Activated CD4-positive, alpha-beta T cell treated with anti-CD3 and anti-CD28 coated beads for 36 hours (primary cell): ENCODE data around the gene MTNR1B. TPM values are rescaled to one million over a fixed set of nuclear protein-coding genes. Genes with fewer than 3 reads are reported as not detected.

Experiments
- ATAC-seq: fragments of 200-7000 bp; cut with Tn5 transposase; one replicate; pipeline ENCODE4 v1.10.0; 2021; ENCODE audit warnings: mild to moderate bottlenecking, moderate library complexity
- CTCF ChIA-PET: fragments of 350-600 bp; sonication (Branson Sonifier 250); formaldehyde crosslinking; loops from one replicate; lab custom pipeline; 2021; ENCODE audit warnings: antibody characterized with exemption; lab: Charles Lee
- POLR2A ChIA-PET: fragments of 350-600 bp; sonication (Branson Sonifier 250); formaldehyde crosslinking; loops from one replicate; lab custom pipeline; 2021; ENCODE audit warnings: antibody characterized with exemption, inconsistent platforms; lab: Charles Lee
- DNase-seq: peaks from one replicate; pipeline ENCODE4 v3.0.0-alpha.2; 2020
- H3K27ac Mint-ChIP-seq: one replicate; pipeline ENCODE4 v1.8.0; 2021; ENCODE audit warnings: mixed read lengths
- H3K27me3 Mint-ChIP-seq: one replicate; pipeline ENCODE4 v1.8.0; 2021; ENCODE audit warnings: mixed read lengths
- H3K36me3 Mint-ChIP-seq: one replicate; pipeline ENCODE4 v1.8.0; 2021; ENCODE audit warnings: low read depth, mixed read lengths
- H3K4me1 Mint-ChIP-seq: one replicate; pipeline ENCODE4 v1.8.0; 2021; ENCODE audit warnings: mixed read lengths
- H3K4me3 Mint-ChIP-seq: one replicate; pipeline ENCODE4 v1.8.0; 2021; ENCODE audit warnings: mild to moderate bottlenecking, moderate library complexity, mixed read lengths
- H3K9me3 Mint-ChIP-seq: one replicate; pipeline ENCODE4 v1.8.0; 2021; ENCODE audit warnings: low read depth, mixed read lengths
- intact Hi-C, 2 experiments: fragments of 100-400 bp; cut with DNase I in 1 of 2; cut with micrococcal nuclease in 1 of 2; formaldehyde crosslinking; loops; one replicate each; pipeline versions ENCODE4 v1.14.2 to v1.15.1; 2022 to 2024; cut with DNase I, micrococcal nuclease
- total RNA-seq, 2 experiments: library from RNA; stranded (reverse); gene quantifications; one replicate each; pipeline ENCODE4 v1.2.3, GENCODE V29; 2021

The MTNR1B gene
- total RNA-seq, 2 experiments from 2014 or later = not detected

DNA sequence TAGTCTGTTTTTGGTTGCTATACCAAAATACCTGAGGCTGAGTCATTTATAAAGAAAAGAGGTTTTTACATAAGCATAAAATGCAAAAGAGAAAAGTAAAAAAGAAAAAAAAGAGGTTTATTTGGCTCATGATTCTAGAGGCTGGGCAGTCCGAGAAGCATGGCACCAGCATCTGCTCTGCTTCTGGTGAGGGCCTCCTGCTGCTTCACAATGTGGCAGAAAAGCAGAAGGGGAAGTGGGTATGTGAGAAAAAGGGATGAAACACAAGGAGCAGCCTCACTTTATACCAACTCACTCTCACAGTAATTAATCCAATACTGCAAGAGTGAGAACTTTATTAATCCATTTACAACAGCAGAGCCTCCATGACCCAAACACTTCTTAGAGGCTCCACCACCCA is 47.1 kb downstream of the MTNR1B start:
- H3K4me1 Mint-ChIP-seq = no peaks in the 10 kb centered on the region
- CTCF ChIA-PET = no interaction called here
- ATAC-seq (no peak), DNase-seq (no peak)
- peaks cover 12% of the 10 kb centered on the region for H3K27me3 Mint-ChIP-seq
- no peak overlapping the region for H3K27ac Mint-ChIP-seq
- no peak overlapping the region for H3K4me3 Mint-ChIP-seq
- H3K36me3 Mint-ChIP-seq = no peaks in the 10 kb centered on the region
- POLR2A ChIA-PET = no interaction called here
- peaks cover 3% of the 10 kb centered on the region for H3K9me3 Mint-ChIP-seq
- intact Hi-C loops = no loop called here

- ATAC-seq (no peak), DNase-seq (no peak)
- Mint-ChIP-seq H3K4me3 (no peak overlapping the region), H3K27ac (no peak overlapping the region), H3K4me1 (no peaks in the 10 kb centered on the region), H3K27me3 (peaks cover 11% of the 10 kb centered on the region), H3K36me3 (no peaks in the 10 kb centered on the region), H3K9me3 (peaks cover 3% of the 10 kb centered on the region)
- ChIA-PET CTCF (interaction anchor here (0.6 kb wide), 1 partner anchor 807 kb away, joined by 3 read pairs; no protein-coding TSS in a partner anchor), POLR2A (no interaction called here)
- intact Hi-C loops = no loop called here
Measured at GRCh38 chr11:93017821-93018690, 48.6 kb downstream of the MTNR1B start.

DNA sequence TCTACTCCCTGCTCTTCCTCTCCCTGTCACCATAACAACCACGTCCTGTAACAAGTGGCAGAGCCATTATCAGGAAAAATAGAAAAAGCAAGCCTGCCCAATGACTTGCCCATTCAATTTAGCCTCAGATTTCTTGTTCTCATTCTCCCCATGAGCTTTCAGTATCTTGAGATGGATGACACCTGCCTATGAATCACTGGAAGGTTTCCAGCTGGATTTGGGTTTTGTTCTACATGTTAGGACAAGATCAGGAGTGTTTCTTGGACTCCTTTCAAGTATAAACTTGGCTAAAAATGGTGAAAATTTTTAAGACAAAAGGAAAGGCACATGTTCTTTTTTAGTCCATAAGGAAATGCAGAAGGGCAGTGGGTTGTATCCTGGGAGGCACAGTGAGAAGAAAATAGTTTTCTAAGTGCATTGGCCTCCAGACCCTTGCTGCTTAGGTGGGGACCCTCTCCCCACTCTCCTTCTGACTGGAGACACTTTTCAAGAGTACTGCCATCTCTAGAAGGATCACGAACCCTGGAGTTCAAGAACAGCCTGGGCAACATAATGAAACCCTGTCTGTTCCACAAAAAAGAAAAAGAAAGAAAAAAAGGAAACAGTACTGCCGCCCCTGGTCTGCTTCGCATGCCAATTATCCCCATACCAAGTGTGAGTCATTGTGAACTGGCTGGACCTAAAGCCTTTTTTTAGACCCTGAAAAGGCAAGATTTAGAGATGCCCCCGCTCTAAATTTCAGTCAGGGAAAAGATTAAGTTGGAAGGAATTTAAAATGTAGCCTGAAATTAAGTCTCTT is 51.0 kb downstream of the MTNR1B start:
- Mint-ChIP-seq H3K27ac (no peak overlapping the region), H3K9me3 (peaks cover 3% of the 10 kb centered on the region), H3K36me3 (no peaks in the 10 kb centered on the region), H3K4me3 (no peak overlapping the region), H3K27me3 (peaks cover 6% of the 10 kb centered on the region), H3K4me1 (no peaks in the 10 kb centered on the region)
- DNase-seq (no peak), ATAC-seq (no peak)
- ChIA-PET CTCF (no interaction called here), POLR2A (no interaction called here)
- intact Hi-C loops = no loop called here

GRCh38 chr11:93024369-93024768 is 54.9 kb downstream of the MTNR1B start:
- H3K27ac Mint-ChIP-seq = no peak overlapping the region
- peaks cover 2% of the 10 kb centered on the region for H3K27me3 Mint-ChIP-seq
- no peaks in the 10 kb centered on the region for H3K36me3 Mint-ChIP-seq
- no peak for DNase-seq
- no peaks in the 10 kb centered on the region for H3K4me1 Mint-ChIP-seq
- CTCF ChIA-PET = interaction anchor here (0.5 kb wide), 1 partner anchor 312 kb away, joined by 3 read pairs; no protein-coding TSS in a partner anchor
- no peaks in the 10 kb centered on the region for H3K9me3 Mint-ChIP-seq
- POLR2A ChIA-PET = no interaction called here
- intact Hi-C loops = no loop called here
- ATAC-seq = no peak
- H3K4me3 Mint-ChIP-seq = no peak overlapping the region

GRCh38 chr11:93025558-93026255 is 56.3 kb downstream of the MTNR1B start:
- ChIA-PET CTCF (no interaction called here), POLR2A (no interaction called here)
- no peak overlapping the region for H3K4me3 Mint-ChIP-seq
- H3K4me1 Mint-ChIP-seq = no peaks in the 10 kb centered on the region
- no peak overlapping the region for H3K27ac Mint-ChIP-seq
- H3K27me3 Mint-ChIP-seq = peaks cover 5% of the 10 kb centered on the region
- no peak for DNase-seq
- ATAC-seq = no peak
- intact Hi-C loops = no loop called here
- no peaks in the 10 kb centered on the region for H3K9me3 Mint-ChIP-seq
- no peaks in the 10 kb centered on the region for H3K36me3 Mint-ChIP-seq

GRCh38 chr11:93028960-93029522 is 59.6 kb downstream of the MTNR1B start:
- CTCF ChIA-PET = no interaction called here
- Mint-ChIP-seq H3K27ac (no peak overlapping the region), H3K4me1 (peaks cover 4% of the 10 kb centered on the region), H3K27me3 (peaks cover 7% of the 10 kb centered on the region), H3K4me3 (no peak overlapping the region), H3K36me3 (no peaks in the 10 kb centered on the region), H3K9me3 (peaks cover 2% of the 10 kb centered on the region)
- intact Hi-C loops = no loop called here
- DNase-seq (no peak), ATAC-seq (peak; percentile 43)
- POLR2A ChIA-PET = no interaction called here

DNA sequence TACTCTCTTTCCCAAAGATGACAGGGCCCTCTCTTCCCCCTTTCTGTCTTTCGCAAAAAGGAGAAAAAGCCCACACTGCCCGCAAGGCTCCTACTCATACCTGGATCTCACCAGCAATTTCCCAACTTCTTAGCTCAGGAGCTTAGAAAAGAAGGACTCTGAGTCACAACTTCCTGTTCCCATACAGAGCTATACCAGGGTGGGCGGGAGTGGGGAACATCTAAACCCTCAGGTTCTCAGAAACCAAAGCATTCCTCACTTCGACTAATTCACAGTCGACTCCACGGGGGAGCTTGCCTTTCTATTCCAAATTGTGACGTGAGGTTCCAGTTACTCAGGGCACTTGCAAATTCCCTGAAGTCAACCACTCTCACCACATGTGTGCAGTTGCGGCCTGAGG is 61.9 kb downstream of the MTNR1B start:
- H3K36me3 Mint-ChIP-seq = no peaks in the 10 kb centered on the region
- H3K27me3 Mint-ChIP-seq = peaks cover 7% of the 10 kb centered on the region
- ChIA-PET POLR2A (interaction anchor here (0.9 kb wide), 1 partner anchor 69 kb away, joined by 9 read pairs; no protein-coding TSS in a partner anchor), CTCF (no interaction called here)
- intact Hi-C loops = loop anchor here in 1 of 2 experiments (2.0 kb wide), 1 partner anchor 23 kb away; no protein-coding TSS in a partner anchor
- ATAC-seq (peak; percentile 49), DNase-seq (peak; percentile 34)
- H3K9me3 Mint-ChIP-seq = peaks cover 2% of the 10 kb centered on the region
- peaks cover 4% of the 10 kb centered on the region for H3K4me1 Mint-ChIP-seq
- no peak overlapping the region for H3K4me3 Mint-ChIP-seq
- H3K27ac Mint-ChIP-seq = peak overlapping the region; percentile 49

Other genes starting within 250 kb of the MTNR1B start
- gene SLC36A4, start 228.3 kb downstream of the MTNR1B start, total RNA-seq = 10 to 100 TPM; 13.9 to 16.1 TPM